Activated CD4-positive, alpha-beta T cell treated with anti-CD3 and anti-CD28 coated beads, Interleukin-2, amount 50 U/mL, for 4 hours (primary cell): ENCODE data around the gene TMEM184B.
A peak's percentile ranks its signal among the peaks of the same experiment; 100 is the strongest.

Source experiments
- DNase-seq, 2 experiments: peaks; one replicate each; pipeline ENCODE4 v3.0.0-alpha.2; 2020

TMEM184B gene

GRCh38 chr22:38271927-38272372 is 860 bp downstream of the TMEM184B start:
- no peak for DNase-seq

GRCh38 chr22:38271101-38271500 is 1.7 kb downstream of the TMEM184B start:
- DNase-seq: no peak

- DNase-seq: no peak
These were observed 2.5 kb downstream of the TMEM184B start for GRCh38 chr22:38270091-38270992.

GRCh38 chr22:38269466-38269865 is 3.3 kb downstream of the TMEM184B start:
- no peak for DNase-seq

DNA sequence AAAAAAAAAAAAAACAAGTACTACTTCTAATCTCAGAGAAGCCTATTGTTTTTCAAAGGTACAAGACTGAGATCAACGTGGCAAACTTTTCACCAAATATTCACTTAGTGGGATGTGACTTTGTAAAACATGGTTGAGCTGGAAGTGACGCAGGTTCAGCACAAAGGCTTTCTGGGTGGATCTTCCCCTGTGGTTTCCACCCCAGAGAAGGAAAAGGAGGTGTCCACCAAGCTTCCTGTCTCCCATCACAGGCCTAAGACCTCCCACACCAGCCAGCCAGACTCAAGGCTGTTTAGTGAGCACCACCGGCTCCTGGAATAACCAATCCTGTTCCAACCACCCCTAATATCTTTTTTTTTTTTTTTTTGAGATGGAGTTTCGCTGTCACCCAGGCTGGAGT is 5.7 kb downstream of the TMEM184B start:
- DNase-seq: peak; percentile 24 to 27

DNA sequence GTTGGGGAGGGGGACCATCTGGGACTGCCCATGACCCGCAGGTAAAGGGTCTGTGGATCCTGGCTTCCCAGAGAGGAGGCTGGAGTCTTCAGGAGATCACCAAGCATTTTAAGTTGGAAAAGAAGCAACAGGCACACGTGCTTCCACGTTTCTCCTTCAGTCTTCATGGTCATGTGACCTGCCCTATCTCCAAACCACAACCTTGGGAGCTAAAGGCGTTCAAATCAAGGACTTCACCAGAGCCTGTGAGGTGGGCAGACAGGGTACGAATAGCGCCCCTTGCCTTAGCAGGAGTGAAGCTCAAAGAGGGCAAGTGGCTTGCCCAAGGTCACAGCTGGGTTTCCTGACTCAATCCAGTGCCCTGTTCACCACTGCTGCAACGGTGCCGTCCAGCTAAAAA is 6.7 kb downstream of the TMEM184B start:
- DNase-seq: no peak

DNA sequence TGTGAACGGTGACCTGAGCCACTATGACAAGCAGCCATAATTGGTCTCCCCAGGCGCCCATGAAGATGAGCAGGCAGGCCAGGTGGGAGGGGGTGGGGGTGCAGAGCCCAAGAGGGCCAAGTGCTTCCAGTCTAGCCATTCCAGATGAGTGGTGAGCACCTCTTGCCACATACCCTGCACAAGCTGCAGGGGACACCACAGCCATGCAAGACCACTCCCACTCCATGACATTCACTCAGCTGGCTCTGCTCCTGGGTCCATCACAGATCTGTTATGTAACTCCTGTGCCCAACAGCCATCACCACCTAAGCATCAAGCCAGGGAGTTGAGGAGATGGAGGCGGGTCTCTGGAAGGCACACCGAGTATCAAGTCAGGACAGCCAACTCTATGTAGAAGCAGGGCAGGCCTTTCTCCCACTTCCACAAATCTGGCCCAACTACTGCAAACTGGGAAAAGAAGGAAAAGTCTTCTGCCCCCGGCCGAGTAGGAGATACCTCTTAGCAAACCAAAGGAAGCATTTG is 8.4 kb downstream of the TMEM184B start:
- DNase-seq: no peak

DNA sequence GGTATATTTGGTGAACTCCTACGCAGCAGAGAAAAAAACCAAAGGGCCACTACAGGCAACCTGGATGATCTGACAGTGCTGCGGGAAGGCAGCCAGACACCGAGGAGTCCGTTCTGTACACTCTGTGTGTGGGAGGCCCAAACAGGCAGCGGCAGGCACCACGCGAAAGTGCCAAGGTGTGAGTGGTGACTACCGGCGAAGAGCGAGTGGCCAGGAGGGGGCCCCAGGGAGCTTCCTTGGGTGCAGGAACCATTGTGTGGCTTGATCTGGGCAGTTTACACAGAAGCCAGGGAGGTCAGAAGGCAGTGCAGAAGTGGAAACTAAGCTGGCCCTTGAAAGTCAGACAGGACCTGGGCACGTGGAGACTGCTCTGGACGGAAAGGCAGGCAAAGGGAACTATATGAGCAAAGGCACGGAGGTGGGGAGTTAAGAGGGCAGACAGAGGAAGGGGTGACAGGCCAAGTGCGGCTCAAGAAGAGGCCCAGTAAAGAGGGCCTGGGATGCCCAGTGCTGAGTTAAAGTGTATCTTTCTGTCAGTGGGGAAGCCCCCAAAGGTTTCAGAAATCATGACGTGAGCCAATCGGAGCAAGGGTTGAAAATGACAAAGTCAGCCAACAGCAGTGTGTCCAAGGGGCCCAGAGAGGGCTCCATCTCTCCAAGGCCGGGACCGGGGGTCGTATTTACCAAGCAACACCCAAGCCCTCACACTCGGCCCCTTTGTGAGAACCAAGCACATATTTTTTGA is 10.6 kb downstream of the TMEM184B start:
- DNase-seq: peak; percentile 31 to 41

DNA sequence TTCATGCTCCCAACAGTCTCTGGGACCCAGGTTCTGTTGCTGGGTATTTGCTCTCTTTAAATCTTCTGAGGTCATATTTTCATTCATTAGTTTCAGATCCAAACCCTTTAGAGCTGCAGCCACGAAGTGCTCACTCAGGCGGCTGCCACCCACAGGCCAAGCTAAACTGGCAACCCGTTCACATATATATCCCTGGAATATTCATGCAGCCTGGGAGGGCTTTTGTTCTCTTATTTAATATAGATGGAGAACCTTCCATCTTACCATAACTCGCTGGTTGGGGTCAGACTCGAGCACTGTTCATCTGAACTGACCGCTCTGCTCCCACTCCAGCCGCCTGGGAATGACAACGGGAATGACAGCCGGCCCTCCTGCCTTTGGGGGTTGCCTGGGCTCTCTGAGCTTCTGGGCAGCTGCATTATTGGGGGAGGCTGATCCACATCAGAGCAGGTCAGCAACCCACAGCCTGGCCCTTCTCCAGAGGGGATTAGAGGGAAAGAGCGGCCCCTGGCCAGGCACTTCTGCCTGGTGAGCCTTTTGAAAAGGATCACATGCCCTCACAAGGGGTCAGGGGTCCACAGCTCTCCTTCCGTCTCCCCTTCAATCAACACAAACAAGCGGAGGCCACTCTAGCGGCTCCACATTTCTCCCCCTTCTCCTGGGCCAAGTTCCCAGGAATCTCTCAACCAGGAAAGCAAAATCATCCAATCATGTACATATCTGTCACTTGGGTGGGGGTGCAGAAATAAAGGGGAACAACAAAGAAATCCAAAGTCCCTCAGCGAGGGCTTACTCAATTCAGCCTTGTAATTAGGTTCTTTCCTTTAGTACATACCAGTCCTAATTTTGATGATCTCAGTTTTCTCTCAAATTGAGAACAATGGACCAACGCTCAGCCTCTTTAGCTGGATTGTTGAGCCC is 11.8 kb downstream of the TMEM184B start:
- no peak for DNase-seq

- DNase-seq: no peak
These were observed 13.4 kb downstream of the TMEM184B start for GRCh38 chr22:38259370-38259769.

DNA sequence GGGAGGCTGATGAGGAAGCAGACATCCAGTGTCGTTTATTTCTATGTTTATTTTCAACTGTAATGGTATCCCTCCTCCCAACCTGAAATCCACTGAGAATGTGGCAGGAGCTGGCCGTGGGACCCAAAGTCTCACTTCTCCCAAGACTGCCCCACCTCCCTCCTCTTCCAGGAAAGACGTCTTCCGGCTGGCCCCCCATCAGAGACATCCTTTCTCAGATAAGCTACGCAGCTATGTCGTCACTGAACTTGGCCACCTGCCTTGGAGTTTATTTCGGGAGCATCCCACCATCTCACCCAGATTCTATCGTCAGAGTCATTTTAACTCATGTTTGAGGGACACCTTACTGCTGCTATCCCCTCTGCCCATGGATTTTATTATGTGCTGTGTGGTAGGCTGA is 13.9 kb downstream of the TMEM184B start:
- DNase-seq: no peak

DNA sequence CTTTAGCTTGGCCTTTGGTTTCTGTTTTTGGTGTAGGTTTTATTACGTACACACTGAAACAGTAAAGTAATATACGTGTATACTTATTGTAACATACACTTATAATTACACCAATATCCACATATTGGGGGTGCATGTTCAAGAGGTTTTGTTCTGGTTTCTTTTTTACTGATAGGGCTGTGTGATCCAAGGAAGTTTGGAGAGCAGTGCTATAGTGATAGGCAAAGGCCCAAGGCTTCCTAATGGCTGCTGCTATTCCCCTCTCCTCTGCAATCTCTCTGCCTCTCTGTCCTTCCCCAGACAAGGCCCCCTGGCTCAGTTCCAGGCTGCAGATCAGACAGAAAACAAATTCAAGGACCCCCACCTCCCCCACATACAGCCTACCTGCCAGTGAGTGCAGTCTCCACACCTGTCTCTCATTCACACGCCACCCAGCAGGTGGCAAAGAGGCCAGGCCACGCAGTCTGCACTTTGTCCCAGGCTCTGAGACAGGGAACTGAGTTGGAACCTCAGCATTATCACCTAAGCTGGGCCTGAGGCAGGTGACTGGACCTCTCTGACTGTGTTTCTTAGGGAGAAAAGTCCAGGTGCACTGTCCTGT is 15.1 kb downstream of the TMEM184B start:
- no peak for DNase-seq

GRCh38 chr22:38257181-38257580 is 15.6 kb downstream of the TMEM184B start:
- no peak for DNase-seq

DNA sequence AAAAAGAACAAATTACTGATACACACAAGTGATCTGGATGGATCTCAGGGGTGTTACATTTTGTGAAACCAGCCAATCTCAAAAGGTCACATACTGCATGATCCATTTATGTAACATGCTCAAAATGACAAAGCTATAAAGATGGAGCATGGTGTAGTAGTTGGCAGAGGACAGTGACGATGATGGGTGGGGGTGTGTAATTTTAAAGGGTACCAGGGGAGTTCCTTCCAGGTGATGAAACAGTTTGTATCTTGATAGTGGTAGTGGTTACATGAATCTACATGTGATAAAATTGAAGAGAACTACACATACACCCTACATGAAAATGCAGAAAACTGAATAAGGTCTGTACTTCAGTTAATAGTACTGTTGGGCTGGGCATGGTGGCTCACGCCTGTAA is 17.1 kb downstream of the TMEM184B start:
- no peak for DNase-seq

- DNase-seq: no peak
These were observed 21.5 kb downstream of the TMEM184B start for GRCh38 chr22:38251341-38251692.

- no peak for DNase-seq
These were observed 22.0 kb downstream of the TMEM184B start for GRCh38 chr22:38250643-38251340.

DNA sequence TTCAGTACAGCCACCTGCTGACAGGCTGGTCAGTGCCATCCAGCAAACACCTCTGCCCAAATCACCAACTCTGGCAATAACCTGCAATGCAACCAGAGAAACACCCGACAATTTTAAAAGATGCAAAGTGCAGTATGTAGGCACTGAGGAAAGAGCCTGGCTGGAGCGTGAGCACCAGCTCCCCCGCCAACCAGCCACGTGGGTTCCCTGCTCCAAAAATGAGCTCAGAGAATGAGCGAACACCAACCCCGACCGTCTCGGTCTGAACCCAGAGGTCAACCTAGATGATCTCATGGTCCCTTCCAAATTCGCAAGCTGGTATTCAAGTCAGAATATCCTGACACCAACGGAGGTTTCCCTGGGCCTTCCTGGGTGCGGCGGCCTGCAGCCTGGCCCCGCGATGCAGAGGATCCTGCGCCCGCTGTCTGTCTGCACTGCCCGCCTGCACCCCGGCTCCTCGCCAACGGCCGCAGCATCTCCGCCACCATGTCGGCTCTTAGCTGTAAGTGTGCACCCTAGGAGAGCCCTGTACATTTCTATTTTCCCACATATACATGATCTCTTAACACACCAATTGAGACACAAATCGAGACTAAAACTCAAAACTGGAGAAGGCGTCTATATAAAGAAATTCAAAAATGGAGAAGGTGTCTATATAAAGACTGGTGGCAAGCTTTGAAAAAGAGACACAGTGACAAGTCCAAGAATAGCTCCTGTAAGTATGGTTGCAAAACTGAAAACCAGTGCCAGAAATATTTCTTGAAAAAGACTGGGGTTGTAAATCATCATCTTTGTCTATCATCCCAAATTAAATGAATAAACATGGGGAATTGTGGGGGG is 22.8 kb downstream of the TMEM184B start:
- no peak for DNase-seq

- DNase-seq: no peak
These were observed 23.5 kb downstream of the TMEM184B start for GRCh38 chr22:38249301-38249700.

GRCh38 chr22:38248280-38248679 is 24.5 kb downstream of the TMEM184B start:
- DNase-seq: no peak

DNA sequence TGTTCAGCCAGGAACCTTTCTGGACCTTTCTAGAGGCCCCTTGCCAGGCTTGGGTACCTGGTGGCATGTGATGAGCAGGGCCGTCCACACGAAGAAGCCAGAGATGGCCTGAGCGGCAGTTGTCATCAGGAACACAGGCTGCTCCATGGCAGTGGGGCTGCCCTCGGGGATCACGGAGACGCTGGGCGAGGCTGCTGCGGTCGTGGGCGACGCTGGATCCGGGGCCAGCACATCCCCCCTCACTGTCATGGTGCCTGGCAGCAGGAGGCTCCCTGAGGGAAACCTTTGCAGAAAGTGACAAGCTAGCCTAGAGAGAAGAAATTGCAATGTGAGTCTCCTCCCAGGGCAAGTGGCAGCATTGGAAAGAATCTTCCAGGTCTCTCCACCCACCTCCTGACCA is 25.1 kb downstream of the TMEM184B start:
- no peak for DNase-seq

- DNase-seq: no peak
These were observed 26.1 kb downstream of the TMEM184B start for GRCh38 chr22:38246692-38247091.
